ENCODE results near the gene ZIK1.

The ZIK1 gene

GRCh38 chr19:57583521-57584416 is at the start of gene ZIK1:
Gene ZIK1, plus strand, starts transcription at chr19:57584145. Its CDS starts 212 bp downstream, at chr19:57584357.
- peak; percentile 80 for DNase-seq (ENCODE audit: low read depth)

- DNase-seq (ENCODE audit: low read depth): no peak
Observed at GRCh38 chr19:57537953-57538547, 45.9 kb upstream of the ZIK1 start.

- DNase-seq (ENCODE audit: low read depth): no peak
Observed at GRCh38 chr19:57546513-57546912, 37.4 kb upstream of the ZIK1 start.

GRCh38 chr19:57552432-57552831 is 31.5 kb upstream of the ZIK1 start:
- no peak for DNase-seq (ENCODE audit: low read depth)

GRCh38 chr19:57557659-57558058 is 26.3 kb upstream of the ZIK1 start:
- no peak for DNase-seq (ENCODE audit: low read depth)

- DNase-seq (ENCODE audit: low read depth): no peak
Observed at GRCh38 chr19:57558525-57558924, 25.4 kb upstream of the ZIK1 start.

GRCh38 chr19:57559008-57559403 is 24.9 kb upstream of the ZIK1 start:
- no peak for DNase-seq (ENCODE audit: low read depth)

- peak; percentile 83 for DNase-seq (ENCODE audit: low read depth)
Observed at GRCh38 chr19:57559404-57560025, 24.4 kb upstream of the ZIK1 start, which contains the start of gene ZNF550. Gene ZNF550, minus strand, starts transcription at chr19:57559863. Its CDS starts 181 bp downstream, at chr19:57559682.

GRCh38 chr19:57560049-57560491 is 23.9 kb upstream of the ZIK1 start:
- DNase-seq (ENCODE audit: low read depth): no peak

- no peak for DNase-seq (ENCODE audit: low read depth)
Observed at GRCh38 chr19:57563547-57563946, 20.4 kb upstream of the ZIK1 start.

- no peak for DNase-seq (ENCODE audit: low read depth)
Observed at GRCh38 chr19:57566396-57567265, 17.3 kb upstream of the ZIK1 start.

- DNase-seq (ENCODE audit: low read depth): no peak
Observed at GRCh38 chr19:57570707-57571106, 13.2 kb upstream of the ZIK1 start.

- no peak for DNase-seq (ENCODE audit: low read depth)
Observed at GRCh38 chr19:57572415-57572947, 11.5 kb upstream of the ZIK1 start.

GRCh38 chr19:57576661-57577060 is 7.3 kb upstream of the ZIK1 start:
- DNase-seq (ENCODE audit: low read depth): no peak

GRCh38 chr19:57578487-57579205 is 5.3 kb upstream of the ZIK1 start, which contains the start of gene ZNF416:
Gene ZNF416, minus strand, starts transcription at chr19:57578911. Its CDS starts 207 bp downstream, at chr19:57578704.
- peak; percentile 95 for DNase-seq (ENCODE audit: low read depth)

GRCh38 chr19:57583104-57583520 is 833 bp upstream of the ZIK1 start:
- no peak for DNase-seq (ENCODE audit: low read depth)

- no peak for DNase-seq (ENCODE audit: low read depth)
Observed at GRCh38 chr19:57587529-57587928, 3.6 kb downstream of the ZIK1 start.

GRCh38 chr19:57599377-57599760 is 15.4 kb downstream of the ZIK1 start:
- no peak for DNase-seq (ENCODE audit: low read depth)

GRCh38 chr19:57599761-57600383 is 15.9 kb downstream of the ZIK1 start, which contains the start of gene ZNF530:
Gene ZNF530, plus strand, starts transcription at chr19:57599885. Its CDS starts 4,461 bp downstream, at chr19:57604346.
- peak; percentile 87 for DNase-seq (ENCODE audit: low read depth)

- no peak for DNase-seq (ENCODE audit: low read depth)
Observed at GRCh38 chr19:57606931-57607330, 23.0 kb downstream of the ZIK1 start.

All from activated T-cell treated with anti-CD3 and anti-CD28 coated beads for 24 hours (primary cell).